ENCODE data around the gene TMEM238L.
A peak's percentile ranks its signal among the peaks of the same experiment; 100 is the strongest.

- TF ChIP-seq CTCF (IDR thresholded peaks at IDR 0.05 in 8 of 11, conservative IDR thresholded peaks at IDR 0.05 in 3 of 11) (peak; percentile 85 to 94 (median 90)), POLR2A (IDR thresholded peaks at IDR 0.05) (no peak), POLR2AphosphoS5 (IDR thresholded peaks at IDR 0.05) (peak in 1 of 3 donors; percentile 44)
These were observed 40.9 kb upstream of the TMEM238L start for GRCh38 chr17:10844621-10845387.
